Activated effector memory CD4-positive, alpha-beta T cell treated with Interleukin-2 at 50 U/mL for 16 hours (primary cell): ENCODE measurements around the gene DHTKD1.

ENCODE experiments used
- DNase-seq: peaks from one replicate; pipeline ENCODE4 v3.0.0-alpha.2; 2020

The DHTKD1 gene, protein sequence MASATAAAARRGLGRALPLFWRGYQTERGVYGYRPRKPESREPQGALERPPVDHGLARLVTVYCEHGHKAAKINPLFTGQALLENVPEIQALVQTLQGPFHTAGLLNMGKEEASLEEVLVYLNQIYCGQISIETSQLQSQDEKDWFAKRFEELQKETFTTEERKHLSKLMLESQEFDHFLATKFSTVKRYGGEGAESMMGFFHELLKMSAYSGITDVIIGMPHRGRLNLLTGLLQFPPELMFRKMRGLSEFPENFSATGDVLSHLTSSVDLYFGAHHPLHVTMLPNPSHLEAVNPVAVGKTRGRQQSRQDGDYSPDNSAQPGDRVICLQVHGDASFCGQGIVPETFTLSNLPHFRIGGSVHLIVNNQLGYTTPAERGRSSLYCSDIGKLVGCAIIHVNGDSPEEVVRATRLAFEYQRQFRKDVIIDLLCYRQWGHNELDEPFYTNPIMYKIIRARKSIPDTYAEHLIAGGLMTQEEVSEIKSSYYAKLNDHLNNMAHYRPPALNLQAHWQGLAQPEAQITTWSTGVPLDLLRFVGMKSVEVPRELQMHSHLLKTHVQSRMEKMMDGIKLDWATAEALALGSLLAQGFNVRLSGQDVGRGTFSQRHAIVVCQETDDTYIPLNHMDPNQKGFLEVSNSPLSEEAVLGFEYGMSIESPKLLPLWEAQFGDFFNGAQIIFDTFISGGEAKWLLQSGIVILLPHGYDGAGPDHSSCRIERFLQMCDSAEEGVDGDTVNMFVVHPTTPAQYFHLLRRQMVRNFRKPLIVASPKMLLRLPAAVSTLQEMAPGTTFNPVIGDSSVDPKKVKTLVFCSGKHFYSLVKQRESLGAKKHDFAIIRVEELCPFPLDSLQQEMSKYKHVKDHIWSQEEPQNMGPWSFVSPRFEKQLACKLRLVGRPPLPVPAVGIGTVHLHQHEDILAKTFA

DNA sequence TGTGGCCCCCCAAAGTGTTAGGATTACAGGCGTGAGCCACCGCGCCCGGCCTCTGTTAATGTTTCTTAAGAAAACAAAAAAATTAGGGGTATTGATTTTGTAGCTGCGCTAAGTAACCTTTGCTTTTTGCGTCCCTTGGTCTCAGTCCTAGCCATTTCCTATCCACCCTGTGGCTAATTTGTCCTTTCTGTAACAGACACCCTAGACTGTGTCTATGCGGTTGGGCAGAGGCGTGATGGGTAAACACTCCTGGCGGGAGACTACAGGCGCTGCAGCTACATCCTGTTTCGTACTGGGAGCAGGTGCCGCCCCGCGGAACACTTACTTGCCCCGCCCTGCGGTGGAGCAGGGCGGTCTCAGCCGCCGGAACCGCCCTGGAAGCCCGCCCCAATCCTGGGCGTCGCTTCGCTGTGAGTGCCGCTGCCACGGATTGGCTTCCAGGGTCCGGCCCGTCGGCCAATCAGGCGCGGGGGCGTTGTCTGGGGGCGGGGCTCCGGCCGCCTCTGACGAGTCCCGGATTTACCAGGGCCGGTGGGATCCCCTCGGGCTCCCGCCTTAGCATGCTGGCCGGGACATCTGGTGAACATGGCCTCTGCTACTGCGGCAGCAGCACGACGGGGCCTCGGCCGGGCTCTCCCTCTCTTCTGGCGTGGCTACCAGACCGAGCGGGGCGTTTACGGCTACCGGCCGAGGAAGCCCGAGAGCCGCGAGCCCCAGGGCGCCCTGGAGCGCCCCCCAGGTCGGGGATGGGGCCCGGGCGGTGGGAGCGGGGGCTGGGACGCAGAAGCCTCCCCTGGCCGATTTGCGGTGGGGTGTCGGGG, at the start of gene DHTKD1:
Gene DHTKD1 (plus strand): TSS at position 506 of the 821 bp plus-strand sequence. CDS start 80 bp downstream, at position 586.
- peak; percentile 99 for DNase-seq

DNA sequence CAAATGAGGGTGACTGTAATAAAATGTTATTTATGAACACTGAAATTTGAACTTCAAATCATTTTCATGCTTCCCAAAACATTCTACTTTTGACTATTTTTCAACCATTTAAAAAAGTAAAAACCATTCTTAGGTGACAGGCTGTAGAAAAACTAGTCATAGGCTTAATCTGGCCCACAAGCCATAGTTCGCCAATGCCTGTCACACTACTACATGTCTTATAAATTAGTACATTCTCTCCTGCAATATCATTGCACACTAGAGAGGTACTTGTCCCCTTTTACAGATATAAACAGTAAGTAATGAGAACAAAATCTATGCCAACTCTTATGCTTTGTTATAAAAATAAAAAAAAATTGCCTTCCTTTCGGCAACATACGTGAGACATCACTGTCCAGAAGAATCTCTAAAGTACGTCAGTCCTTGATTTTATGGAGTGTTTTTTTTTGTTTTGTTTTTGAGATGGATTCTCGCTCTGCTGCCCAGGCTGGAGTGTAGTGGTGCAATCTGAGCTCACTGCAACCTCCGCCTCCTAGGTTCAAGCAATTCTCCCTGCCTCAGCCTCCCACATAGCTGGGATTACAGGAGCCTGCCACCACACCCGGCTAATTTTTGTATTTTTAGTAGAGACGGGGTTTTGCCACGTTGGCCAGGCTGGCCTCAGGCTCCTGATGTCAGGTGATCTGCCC, 49.3 kb upstream of the DHTKD1 start:
- DNase-seq, result no peak

GRCh38 chr10:12020574-12020973, 48.2 kb upstream of the DHTKD1 start:
- DNase-seq, result no peak

GRCh38 chr10:12022580-12023257, 46.0 kb upstream of the DHTKD1 start:
- no peak for DNase-seq

- DNase-seq, result no peak
Measured at GRCh38 chr10:12025591-12025990, 43.2 kb upstream of the DHTKD1 start.

- no peak for DNase-seq
Measured at GRCh38 chr10:12027539-12027938, 41.2 kb upstream of the DHTKD1 start.

DNA sequence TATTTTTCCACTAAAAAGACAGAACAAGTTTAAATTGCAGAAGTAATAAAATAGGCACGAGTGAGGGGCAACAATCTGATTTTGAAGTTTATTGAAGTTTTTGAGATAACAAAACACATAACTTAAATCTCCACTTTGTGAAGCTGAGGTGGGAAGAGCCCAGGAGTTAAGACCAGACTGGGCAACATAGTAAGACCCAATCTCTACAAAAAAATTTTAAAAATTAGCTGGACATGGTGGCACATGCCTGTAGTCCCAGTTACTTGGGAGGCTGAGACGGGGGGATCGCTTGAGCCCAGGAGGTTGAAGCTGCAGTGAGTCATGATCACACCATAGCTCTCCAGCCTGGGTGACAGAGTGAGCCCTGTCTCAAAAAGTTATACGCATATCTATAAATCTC, 37.4 kb upstream of the DHTKD1 start:
- no peak for DNase-seq

DNA sequence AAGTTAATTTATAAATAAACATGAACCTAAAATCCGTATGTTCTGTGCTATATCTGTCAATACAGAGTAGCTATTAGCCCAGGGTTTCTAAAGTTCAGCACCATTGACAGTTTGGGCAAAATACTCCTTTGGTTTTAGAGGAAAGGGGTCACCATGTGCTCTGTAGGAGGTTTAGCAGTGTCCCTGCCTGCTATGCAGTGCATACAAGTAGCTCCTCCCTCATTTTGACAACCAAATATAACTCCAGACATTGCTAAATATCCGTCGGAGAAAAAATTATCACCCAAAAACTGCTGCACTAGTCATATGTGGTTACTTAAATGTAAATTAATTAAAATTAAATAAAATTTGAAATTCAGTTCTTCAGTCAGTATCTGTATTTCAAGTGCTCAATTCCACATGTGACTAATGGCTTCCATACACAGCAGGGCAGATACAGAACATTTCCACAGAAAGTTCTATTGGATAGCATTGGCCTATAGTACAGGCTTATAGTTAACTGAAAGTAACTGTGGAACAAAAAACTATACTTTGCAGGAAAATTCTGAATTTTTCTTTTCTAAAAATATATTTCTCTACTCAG, 32.6 kb upstream of the DHTKD1 start:
- no peak for DNase-seq

- peak; percentile 2 for DNase-seq
Measured at GRCh38 chr10:12041766-12042408, 26.9 kb upstream of the DHTKD1 start.

GRCh38 chr10:12042409-12042796, 26.4 kb upstream of the DHTKD1 start:
- DNase-seq, result no peak

- DNase-seq, result peak; percentile 95
Measured at GRCh38 chr10:12042797-12043651, 25.7 kb upstream of the DHTKD1 start, which contains the start of gene UPF2. Gene UPF2 (minus strand): TSS chr10:12042809. CDS start chr10:12035423, 7,386 bp downstream.

DNA sequence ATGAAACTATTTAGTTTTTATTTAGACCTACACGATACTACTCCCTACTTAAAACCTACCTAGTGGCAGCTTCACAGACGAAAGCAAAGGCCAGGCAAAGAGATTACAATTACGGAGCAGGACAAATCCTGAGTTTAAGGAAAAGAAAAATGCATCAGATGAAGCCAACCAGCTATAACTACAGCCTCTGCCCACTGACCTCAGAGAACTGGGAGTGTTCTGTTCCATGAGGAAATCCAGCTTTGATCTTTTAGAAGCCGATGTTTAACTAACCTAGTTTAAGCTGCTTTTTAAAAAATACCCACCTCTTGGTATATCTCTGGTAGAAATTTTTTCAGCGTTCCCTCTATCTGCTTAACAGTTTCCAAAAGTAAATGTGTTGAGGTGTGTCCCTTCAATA, 23.2 kb upstream of the DHTKD1 start:
- no peak for DNase-seq

GRCh38 chr10:12048547-12048946, 20.2 kb upstream of the DHTKD1 start:
- no peak for DNase-seq

DNA sequence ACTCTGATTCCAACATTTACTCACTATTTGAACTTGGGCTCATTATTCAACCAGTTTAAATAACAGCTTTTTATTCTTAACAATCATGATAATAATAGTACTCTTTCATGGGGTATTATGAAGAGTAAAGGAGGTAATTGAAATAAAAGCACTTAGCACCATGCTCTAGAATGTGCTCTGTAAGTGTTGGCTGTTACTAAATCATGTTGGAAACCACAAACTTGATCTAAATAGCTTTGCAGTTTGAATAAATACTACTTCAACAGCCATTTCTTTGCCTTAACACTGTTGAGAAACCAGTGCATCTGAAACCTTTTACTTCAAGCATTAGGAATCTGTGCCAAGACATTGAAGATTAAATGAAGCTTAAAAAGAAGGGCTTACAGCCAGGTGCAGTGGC, 18.2 kb upstream of the DHTKD1 start:
- no peak for DNase-seq

- DNase-seq, result no peak
Measured at GRCh38 chr10:12051241-12051640, 17.5 kb upstream of the DHTKD1 start.

GRCh38 chr10:12055732-12056131, 13.0 kb upstream of the DHTKD1 start:
- DNase-seq, result no peak

- no peak for DNase-seq
Measured at GRCh38 chr10:12056748-12057147, 12.0 kb upstream of the DHTKD1 start.

DNA sequence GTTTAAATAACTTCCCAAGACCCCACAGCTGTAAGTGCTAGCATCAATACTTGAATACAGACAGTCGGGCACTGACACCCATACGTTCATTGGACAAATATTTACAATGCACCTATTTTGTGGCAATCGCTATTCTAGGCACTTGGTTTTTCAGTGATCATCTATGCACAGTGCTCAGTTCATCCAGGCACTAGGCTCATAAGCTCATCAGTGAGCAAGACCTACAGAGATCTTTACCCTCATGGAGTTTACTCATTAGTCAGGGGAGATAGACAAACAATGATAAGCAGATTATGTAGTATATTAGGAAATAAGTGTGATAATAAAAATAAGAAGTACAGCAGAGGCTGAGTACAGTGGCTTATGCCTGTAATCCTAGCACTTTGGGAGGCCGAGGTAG, 7.6 kb upstream of the DHTKD1 start:
- no peak for DNase-seq

- DNase-seq, result no peak
Measured at GRCh38 chr10:12062754-12063482, 5.8 kb upstream of the DHTKD1 start.
